ENCODE data around the gene ZNF276.

GRCh38 chr16:89700649-89701424 lies 20.5 kb upstream of the ZNF276 start:
- TF ChIP-seq EZH2 (IDR thresholded peaks at IDR 0.05; ENCODE audit: borderline replicate concordance, low read length) (no peak), CTCF (IDR thresholded peaks at IDR 0.05; ENCODE audit: low read length) (peak; percentile 28; the same call in 1 of the 2 replicates)

Measured in OCI-LY1 (cell line).